Fibroblast of gingiva (primary cell): ENCODE results near the gene KCNQ5.
A peak's percentile ranks its signal among the peaks of the same experiment; 100 is the strongest.

Experiments used
- DNase-seq: peaks from one replicate; pipeline ENCODE4 v3.0.0-alpha.2; 2011; ENCODE audit warnings: low read depth

KCNQ5 gene

GRCh38 chr6:72676995-72677394, 55.1 kb downstream of the KCNQ5 start:
- no peak for DNase-seq

DNA sequence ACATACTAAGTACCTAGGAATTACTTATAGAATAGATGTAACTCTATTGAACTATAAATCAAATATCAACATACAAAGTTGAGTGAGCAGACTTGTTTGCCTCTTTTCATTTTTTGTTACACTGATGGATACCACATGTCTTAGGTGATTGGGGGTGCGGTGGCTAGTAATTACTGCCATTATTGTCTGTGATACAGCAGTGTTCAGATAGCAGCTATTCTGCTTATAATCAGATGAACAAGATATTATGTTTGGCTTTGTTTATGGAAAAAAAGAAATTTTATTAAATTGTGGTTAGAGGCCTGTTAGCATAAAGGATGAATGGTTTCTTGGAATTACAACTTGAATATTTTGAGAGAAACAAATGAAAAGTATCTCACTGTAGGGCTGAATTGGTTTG, 55.9 kb downstream of the KCNQ5 start:
- no peak for DNase-seq

- DNase-seq, result no peak
Observed at GRCh38 chr6:72683797-72684196, 61.9 kb downstream of the KCNQ5 start.

- DNase-seq, result peak; percentile 1
Observed at GRCh38 chr6:72689107-72689954, 67.5 kb downstream of the KCNQ5 start.

GRCh38 chr6:72691249-72691648, 69.4 kb downstream of the KCNQ5 start:
- no peak for DNase-seq

DNA sequence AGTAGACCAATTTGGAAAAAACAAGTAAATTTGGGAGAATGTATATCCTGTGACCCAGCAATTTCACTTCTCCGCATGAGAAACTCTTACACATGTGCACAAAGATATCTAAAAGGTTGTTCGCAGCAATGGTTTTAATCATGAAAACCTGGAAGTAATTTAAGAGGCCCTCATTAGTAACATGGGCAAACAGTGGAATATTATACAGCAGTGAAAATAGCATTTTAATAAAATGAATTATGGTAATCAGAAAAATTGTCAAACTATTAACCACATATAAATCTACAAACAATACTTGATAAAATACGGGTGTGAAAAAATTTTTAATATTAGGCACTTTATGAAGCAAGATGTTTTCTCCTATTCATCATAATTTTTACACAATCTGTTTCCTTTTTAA, 74.2 kb downstream of the KCNQ5 start:
- DNase-seq, result no peak

DNA sequence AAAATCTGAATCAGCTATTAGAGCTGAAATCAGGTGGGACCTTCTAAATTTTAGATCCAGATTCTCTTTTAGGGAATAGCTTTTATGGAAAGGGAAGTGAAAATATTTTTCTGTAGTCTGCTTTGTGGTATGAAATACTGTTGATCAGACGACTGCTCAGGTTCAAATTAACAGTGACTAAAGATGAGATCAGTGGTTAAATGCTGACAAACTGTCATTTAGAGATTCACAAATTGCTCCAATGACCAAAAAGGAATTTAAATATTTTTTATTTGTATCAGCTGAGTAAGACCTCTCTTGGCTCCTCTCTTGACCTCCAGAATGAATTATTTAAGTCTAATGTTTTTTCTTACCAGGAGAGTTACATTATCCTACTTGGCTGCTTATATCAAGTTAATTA, 77.3 kb downstream of the KCNQ5 start:
- DNase-seq, result no peak

DNA sequence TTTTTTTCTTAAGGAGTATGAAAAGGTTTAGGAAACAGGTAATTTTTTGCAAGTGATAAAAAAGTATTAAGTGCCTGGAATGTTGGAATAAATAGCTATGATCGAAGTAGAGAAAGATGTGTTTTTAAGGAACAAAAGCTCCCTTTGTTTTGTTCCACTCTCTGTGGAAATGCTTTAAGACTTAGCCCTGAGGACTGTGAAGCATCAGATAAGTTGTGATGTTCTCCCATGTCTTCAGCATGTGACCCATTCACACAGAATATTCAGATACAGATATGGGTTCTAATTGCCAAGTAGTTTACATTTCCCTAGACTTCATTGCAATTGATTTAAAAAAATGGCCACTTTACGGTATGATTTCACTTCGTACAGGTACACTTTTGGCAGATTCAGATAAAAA, 80.6 kb downstream of the KCNQ5 start:
- DNase-seq, result no peak

- no peak for DNase-seq
Observed at GRCh38 chr6:72703093-72703492, 81.2 kb downstream of the KCNQ5 start.

GRCh38 chr6:72704979-72705378, 83.1 kb downstream of the KCNQ5 start:
- no peak for DNase-seq

DNA sequence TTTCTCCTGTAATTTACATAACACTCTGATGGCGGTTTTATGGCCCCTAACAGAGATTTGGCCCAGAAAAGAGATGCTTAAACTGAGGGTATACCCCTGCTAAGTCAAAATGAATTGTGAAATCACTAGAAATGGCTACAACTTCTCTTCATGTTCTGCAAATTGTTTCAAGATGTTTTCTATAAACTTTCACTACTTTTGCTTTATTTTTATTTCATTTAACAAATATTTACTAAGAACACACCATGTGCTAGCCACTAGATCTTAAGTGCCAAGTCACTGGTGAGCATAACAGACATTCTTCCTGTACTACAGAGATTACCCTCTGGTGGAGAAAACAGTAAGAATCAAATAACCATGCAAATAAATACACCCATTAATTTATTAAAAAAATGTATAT, 87.6 kb downstream of the KCNQ5 start:
- peak; percentile 75 for DNase-seq

DNA sequence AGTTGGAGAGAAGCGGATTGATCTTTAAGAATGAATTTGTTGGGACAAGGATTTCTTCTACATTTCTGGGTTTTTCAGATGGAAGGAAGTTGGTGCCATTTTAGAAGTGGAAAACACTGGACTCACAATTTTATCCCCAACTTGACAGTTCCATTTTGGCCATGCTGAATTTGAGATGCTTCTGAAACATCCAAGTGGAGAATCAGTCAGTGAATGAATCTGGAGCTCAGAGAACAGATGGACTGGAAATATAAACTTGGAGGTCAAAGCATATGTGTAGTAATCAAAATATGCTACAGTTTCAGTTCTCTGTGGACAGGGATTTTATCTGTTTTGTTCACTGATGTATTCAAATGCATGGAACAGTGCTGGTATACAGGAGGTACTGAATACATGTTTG, 89.9 kb downstream of the KCNQ5 start:
- no peak for DNase-seq

- peak; percentile 36 for DNase-seq
Observed at GRCh38 chr6:72712910-72713309, 91.0 kb downstream of the KCNQ5 start.

GRCh38 chr6:72715119-72715518, 93.3 kb downstream of the KCNQ5 start:
- DNase-seq, result no peak

GRCh38 chr6:72716916-72717315, 95.1 kb downstream of the KCNQ5 start:
- no peak for DNase-seq

DNA sequence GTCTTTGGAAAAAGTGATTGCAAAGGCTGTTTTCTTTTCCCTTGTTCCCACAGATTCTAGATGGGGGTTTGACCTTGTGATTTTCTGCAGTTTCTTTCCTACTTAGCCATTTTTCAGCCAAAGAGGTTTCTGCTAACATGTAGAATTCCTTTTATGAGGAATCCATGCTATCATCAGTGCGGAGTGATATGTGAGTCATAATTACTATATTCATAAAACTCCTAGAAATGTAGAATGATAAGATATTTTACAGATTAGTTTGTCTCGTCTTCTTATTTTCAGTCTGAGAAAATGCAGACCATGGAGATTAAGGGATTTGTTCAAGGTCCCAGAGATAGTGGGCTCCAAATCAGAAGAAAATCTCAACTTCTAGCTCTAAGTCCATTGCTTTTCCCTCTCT, 98.6 kb downstream of the KCNQ5 start:
- no peak for DNase-seq

GRCh38 chr6:72721346-72721745, 99.5 kb downstream of the KCNQ5 start:
- DNase-seq, result no peak

- DNase-seq, result no peak
Observed at GRCh38 chr6:72724545-72724944, 102.7 kb downstream of the KCNQ5 start.

- DNase-seq, result no peak
Observed at GRCh38 chr6:72728706-72729343, 107.0 kb downstream of the KCNQ5 start.

- no peak for DNase-seq
Observed at GRCh38 chr6:72733045-72733444, 111.2 kb downstream of the KCNQ5 start.

- DNase-seq, result no peak
Observed at GRCh38 chr6:72738091-72738490, 116.2 kb downstream of the KCNQ5 start.

DNA sequence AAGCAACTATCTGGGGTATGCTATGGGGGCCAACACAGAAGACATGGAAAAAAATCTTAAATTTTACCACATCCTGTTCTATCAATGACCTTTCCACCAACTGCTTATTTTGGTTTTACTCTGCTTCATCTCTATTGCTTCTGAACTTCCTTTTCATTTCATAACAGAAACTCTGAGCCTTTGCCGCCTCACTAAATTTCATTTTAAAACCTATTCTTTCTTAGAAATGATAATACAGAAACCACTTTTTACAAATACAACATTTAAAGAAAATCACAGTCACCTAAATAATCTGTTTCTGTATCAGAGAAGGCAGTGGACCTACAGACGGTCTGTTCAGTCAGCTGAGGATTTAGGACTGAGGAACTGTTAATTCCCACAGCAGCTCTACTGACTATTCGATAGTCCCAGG, 117.5 kb downstream of the KCNQ5 start:
- DNase-seq, result no peak

- no peak for DNase-seq
Observed at GRCh38 chr6:72740135-72740534, 118.3 kb downstream of the KCNQ5 start.

DNA sequence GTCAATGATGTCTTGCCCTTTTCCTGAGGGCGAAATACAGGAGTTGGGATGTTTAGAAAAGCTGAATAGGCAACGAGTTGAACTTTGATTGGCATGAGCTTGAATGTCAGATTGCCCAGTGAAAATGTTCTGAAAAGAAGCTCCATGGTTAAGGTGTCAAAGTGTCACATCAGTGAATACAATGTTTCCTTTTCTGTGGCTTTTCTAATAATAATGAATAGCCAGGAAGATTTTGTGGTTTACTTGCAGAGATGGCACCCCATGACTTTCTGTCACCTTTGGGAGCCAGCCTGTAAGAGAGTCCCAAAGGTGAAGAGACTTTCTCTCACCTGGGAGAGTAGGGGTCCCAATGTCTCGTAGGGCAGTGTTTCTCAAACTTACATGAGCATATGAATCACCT, 119.2 kb downstream of the KCNQ5 start:
- no peak for DNase-seq
